GM15510 (cell line): ENCODE measurements around the gene ZNF23.

Experiments used
- POLR2A ChIP-seq: IDR thresholded peaks from 3 replicates; pipeline ENCODE4 v1.6.1; 2011; ENCODE audit warnings: borderline replicate concordance; ENCODE audit not compliant: insufficient read length; ENCODE audit errors: extremely low read depth

ZNF23 gene

DNA sequence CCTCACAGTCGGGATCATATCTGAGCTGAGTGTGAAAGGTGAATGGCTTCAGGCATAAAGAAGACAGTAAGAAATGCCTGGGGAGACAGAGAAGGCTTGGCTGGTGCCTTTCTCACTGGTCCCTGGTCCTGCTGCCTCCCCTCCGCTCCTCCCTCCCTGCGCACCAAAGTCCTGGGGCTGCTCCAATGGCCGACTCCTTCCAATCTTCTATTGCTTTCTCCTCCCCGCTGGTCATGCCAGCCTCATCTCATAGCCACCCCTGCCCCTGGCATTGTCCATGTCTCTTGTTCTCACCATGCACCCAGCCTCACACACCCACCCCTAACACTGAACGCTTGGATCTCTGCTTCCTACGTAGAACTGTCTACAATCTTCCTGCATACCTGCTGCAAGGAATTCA, 38.2 kb downstream of the ZNF23 start:
- TF ChIP-seq POLR2A, result no peak

- TF ChIP-seq POLR2A, result no peak
These were observed 39.0 kb downstream of the ZNF23 start for GRCh38 chr16:71423016-71423415.

DNA sequence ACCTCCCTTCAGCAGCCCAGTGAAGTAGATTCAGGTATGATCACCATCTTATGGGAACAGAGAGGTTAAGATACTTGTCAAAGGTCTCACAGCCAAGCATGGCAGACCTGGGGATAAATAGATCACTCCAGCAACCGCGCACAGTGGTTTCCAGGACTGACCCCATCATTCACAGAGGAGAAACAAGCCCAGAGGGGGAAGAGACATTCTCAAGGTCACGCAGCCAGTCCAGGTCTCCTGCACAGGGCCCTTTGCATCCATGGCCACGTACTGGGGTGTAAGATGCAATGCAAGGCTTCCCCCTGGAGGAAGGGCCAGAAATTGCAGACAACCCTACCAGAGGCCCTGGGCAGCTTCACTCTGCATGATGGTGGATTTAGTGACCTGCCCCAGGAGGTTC, 40.1 kb downstream of the ZNF23 start:
- no peak for TF ChIP-seq POLR2A

DNA sequence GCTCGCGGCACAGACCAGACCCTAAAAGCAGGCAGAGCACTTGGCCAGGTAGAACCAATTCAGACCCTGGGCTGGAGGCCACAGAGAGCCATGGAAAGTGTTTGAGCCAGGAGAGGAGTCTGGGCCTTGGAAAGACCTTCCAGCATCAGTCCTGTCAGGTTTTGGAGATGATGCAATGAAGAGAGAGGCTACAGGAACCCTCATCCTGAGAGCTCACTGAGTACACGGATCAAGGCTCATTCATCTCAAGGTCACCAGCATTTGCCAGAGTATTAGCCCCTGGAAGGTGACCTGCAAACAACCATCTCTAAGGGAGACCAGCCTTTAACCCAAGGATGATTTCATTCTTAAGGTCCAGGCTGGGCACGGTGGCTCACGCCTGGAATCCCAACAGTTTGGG, 48.0 kb downstream of the ZNF23 start:
- TF ChIP-seq POLR2A, result no peak

DNA sequence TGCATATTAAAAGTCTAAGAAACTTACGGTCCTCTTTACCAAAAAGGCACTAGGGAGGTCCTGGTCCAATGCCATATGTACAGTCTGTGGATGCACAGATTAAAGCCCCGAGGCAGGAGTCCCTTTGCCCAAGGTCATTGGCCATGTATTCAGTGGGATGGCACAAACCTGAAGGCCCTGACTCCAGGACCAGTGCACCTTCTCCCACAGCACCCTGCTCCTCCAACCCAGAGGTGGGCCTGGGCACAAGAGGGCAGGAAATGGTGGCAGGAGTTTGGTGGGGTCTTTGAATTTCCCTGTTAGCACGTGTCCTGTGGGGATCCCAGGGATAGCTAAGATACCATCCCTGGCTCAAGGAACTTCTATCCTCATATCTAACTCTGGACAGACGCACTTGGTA, 48.7 kb downstream of the ZNF23 start:
- TF ChIP-seq POLR2A, result no peak

- no peak for TF ChIP-seq POLR2A
These were observed 49.5 kb downstream of the ZNF23 start for GRCh38 chr16:71412270-71413160.

GRCh38 chr16:71410146-71410545, 51.9 kb downstream of the ZNF23 start:
- TF ChIP-seq POLR2A, result no peak

DNA sequence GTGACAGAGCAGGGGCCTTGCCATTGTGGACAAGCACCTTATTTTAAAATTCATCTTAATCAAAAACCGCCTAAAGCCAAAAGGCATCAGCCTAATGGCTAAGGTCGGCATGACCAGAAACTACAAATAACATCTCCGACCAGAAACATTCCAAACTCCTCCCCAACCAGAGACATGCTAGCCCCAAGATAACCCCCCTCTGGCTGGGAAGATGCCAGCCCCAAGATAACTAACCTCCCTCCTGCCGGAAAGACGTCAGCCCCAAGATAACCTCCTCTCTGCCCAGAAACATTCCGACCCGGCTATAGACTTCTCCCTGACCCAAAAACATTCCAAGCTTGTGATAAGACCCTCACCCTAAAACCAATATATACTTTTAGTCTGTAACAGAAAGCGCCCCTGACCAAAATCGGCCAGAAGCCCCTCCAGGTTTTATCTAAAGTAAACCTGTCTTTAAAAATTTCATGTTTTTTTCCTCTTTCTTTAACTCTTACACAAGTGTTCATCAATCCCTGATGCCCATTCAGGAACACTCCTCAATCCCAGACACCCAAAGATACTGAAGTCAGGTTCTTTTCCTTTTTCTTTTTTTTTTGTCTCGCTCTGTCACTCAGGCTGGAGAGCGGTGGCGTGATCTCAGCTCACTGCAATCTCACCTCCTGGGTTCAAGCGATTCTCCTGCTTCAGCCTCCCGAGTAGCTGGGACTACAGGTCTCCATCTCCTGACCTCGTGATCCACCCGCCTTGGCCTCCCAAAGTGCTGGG, 52.9 kb downstream of the ZNF23 start:
- TF ChIP-seq POLR2A, result no peak

- TF ChIP-seq POLR2A, result no peak
These were observed 53.5 kb downstream of the ZNF23 start for GRCh38 chr16:71408536-71408935.

DNA sequence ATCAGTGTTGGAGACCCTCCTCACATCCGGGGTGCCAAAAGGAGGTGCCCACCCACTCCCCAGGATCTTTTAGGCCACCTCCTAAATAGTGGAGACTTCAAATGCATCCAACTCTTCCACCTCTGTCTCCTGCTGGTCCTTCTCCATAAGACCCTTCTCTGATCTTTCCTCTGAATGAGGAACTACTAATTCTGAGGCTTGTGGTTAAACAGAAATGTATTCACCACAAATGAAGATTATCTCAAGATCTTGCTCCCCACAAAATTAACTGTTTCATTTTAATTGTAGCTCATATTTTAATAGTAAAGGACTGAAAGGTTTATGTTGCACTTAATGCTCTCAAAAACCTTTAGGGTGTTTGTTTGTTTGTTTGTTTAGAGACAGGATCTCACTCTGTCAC, 54.3 kb downstream of the ZNF23 start:
- no peak for TF ChIP-seq POLR2A

- no peak for TF ChIP-seq POLR2A
These were observed 55.3 kb downstream of the ZNF23 start for GRCh38 chr16:71406724-71407123.

DNA sequence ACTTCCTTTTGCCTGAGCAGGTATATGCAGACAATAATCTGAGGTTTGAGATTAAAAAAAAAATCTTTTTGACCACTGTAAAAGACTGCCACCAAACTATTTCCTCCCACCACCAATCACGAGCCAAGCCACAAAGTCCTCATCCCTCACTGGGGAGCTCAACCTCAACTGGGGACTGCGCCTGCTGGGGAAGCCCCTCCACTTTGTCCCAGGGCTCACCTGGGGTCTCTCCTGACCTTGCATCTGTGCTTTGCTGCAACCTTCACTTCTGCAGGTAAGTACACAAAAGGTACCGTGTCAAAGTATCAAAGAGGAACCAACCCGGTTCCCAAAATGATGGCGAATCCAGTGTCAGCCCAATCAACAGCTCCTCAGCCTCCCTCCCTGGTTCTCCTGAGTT, 55.7 kb downstream of the ZNF23 start:
- no peak for TF ChIP-seq POLR2A

DNA sequence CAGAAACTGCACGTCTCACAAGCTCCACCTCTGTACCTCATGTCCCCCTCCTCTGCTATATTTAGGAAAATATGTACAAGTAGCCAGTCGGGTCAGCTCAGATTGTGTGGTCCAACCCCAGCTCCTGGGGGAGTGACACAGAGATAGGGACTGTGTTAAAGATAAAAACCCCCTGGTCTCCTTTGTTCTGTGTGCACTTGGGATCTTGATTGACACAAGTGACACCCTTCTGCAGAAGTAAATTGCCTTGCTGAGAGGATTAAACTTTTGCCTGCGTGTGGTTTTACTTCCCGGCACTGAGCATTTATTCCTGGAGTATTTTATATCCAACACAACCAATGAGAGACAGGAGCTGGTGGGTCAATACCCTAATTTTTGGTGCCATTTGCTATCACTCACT, 57.7 kb downstream of the ZNF23 start:
- no peak for TF ChIP-seq POLR2A

- TF ChIP-seq POLR2A, result no peak
These were observed 59.4 kb downstream of the ZNF23 start for GRCh38 chr16:71402674-71403073.

DNA sequence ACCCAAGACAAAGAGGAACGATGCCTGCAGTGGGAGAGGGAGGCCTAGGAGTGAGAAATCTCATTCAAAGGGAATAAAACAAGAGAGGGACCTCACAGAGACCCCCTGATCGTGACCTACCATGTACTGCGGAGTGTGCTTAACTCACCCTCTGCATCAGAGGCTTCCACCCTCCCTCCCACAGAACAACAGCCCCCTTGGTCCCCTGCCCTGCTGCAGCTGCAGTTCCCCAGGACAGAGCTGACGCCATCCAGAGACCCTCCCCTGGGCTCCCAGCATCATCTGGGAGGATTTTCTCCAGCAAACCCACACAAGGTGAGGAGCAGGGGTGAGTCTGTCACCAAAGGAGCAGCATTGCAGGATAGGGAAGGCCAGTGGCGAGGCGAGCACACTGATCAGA, 60.0 kb downstream of the ZNF23 start:
- TF ChIP-seq POLR2A, result no peak
